Neutrophil (primary cell): ENCODE results near the gene OR6K2.

Experiments used
- H3K27ac ChIP-seq: fragments of 200-600 bp; sonication (generic); 2 replicates; pipeline ENCODE4 v1.5.1; 2016; ENCODE audit warnings: mild to moderate bottlenecking, moderate library complexity
- H3K27me3 ChIP-seq: fragments of 200-600 bp; sonication (generic); 2 replicates; pipeline ENCODE4 v1.6.0; 2016; ENCODE audit warnings: mild to moderate bottlenecking
- H3K36me3 ChIP-seq: fragments of 200-600 bp; sonication (generic); 2 replicates; pipeline ENCODE4 v1.5.1; 2017
- H3K4me1 ChIP-seq, 2 experiments: fragments of 200-600 bp in 1 of 2; sonication (generic) in 1 of 2; 1 replicate in 1 of 2; 2 replicates in 1 of 2; pipeline versions ENCODE4 v1.5.1 to v1.6.1; 2013 to 2016; ENCODE audit warnings: low read depth in 1 of 2, low read length in 1 of 2, mild to moderate bottlenecking in 1 of 2, moderate library complexity in 1 of 2; ENCODE audit not compliant: control insufficient read depth in 1 of 2, insufficient read depth in 1 of 2
- H3K4me3 ChIP-seq, 2 experiments: fragments of 200-600 bp in 1 of 2; sonication (generic) in 1 of 2; 1 replicate in 1 of 2; 2 replicates in 1 of 2; pipeline ENCODE4 v1.5.1; 2013 to 2016; ENCODE audit warnings: low read depth in 1 of 2, low read length in 1 of 2, mild to moderate bottlenecking in 1 of 2, moderate library complexity in 1 of 2
- H3K9me3 ChIP-seq: fragments of 200-600 bp; sonication (generic); 2 replicates; pipeline ENCODE4 v1.5.1; 2016
- TF ChIP-seq, protein P1 (sequence below): fragments of 200-600 bp; sonication (generic); IDR thresholded peaks from 2 replicates; pipeline ENCODE4 v1.5.1; 2016; ENCODE audit warnings: antibody characterized with exemption

OR6K2 gene

DNA sequence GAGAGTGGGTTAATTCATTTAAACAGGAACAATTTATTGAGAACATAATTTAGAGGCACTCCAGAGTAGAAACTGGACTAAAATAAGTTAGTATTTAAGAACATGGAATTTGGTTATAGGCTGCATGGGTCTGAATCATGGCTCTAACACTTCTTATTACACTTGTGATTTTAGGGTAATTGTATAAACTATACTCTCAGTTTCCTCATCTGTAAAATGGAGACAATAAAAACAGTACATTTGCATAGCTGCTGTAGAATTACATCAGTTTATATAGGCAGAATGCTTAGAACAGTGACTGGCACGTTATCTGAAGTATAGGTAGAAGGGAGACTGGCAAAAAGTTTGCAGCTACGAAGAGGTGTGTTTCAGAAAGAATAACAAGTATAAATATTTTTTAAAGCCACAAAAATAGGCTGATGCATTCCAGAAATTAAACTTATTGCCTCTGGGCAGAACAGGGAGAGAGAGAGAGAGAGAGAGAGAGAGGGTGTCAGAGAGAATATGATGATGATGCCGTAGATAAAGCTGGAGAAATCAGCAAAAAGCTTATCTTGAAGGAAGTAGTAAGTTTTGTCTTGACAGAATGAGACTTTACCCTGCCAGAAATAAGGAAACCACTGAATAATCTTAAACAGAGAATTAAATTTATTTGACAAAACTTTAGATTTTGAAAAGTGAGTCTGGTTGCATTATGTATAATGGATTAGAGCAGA lies 28.2 kb upstream of the OR6K2 start:
- no peaks in the 10 kb centered on the region for H3K4me1 ChIP-seq
- no peaks in the 10 kb centered on the region for H3K9me3 ChIP-seq
- H3K4me3 ChIP-seq, result no peak overlapping the region
- H3K27me3 ChIP-seq, result no peaks in the 10 kb centered on the region
- H3K27ac ChIP-seq, result no peak overlapping the region
- TF ChIP-seq, protein P1, sequence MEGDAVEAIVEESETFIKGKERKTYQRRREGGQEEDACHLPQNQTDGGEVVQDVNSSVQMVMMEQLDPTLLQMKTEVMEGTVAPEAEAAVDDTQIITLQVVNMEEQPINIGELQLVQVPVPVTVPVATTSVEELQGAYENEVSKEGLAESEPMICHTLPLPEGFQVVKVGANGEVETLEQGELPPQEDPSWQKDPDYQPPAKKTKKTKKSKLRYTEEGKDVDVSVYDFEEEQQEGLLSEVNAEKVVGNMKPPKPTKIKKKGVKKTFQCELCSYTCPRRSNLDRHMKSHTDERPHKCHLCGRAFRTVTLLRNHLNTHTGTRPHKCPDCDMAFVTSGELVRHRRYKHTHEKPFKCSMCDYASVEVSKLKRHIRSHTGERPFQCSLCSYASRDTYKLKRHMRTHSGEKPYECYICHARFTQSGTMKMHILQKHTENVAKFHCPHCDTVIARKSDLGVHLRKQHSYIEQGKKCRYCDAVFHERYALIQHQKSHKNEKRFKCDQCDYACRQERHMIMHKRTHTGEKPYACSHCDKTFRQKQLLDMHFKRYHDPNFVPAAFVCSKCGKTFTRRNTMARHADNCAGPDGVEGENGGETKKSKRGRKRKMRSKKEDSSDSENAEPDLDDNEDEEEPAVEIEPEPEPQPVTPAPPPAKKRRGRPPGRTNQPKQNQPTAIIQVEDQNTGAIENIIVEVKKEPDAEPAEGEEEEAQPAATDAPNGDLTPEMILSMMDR, result no peak
- no peaks in the 10 kb centered on the region for H3K36me3 ChIP-seq

DNA sequence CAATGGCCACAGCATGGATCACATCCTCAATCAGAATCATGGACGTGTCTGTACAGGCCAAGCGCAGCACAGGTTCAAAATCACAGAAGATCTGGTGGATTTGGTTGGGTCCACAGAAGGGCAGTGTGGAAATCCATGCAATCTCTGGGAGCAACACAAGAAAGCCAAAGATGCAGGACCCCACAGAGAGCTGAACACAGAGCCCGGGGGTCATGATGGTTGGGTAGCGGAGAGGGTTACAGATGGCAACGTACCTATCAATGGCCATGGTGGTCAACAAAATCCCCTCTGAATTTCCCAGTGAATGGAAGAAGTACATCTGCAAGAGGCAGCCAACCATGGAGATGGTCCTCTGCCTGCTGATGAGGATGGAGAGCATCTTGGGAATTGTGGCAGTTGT lies 24.0 kb upstream of the OR6K2 start:
- Histone ChIP-seq H3K4me1 (no peaks in the 10 kb centered on the region), H3K9me3 (no peaks in the 10 kb centered on the region), H3K27me3 (no peaks in the 10 kb centered on the region), H3K4me3 (no peak overlapping the region), H3K27ac (no peak overlapping the region), H3K36me3 (no peaks in the 10 kb centered on the region)
- TF ChIP-seq, protein P1, result no peak

DNA sequence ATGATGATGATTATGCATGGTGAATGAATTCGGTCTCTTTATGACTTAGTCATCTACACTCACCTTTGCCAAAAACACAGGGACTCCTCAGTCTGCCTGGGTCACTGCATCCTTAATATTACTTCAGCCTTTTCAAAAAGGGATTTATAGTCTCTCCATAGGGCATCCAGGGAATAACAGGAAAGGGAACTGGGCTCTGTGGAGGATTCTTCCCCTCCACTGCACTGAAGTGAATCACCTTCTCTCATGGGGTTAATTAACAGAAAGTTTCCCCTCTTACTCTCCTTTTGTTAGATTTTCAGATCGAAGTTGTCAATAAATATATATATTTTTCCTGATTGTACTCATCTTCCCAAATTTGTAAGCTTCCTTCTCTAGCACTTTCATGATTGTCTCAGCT lies 20.2 kb upstream of the OR6K2 start, which contains the start of gene OR6K3:
Gene OR6K3, minus strand, starts transcription at position 101 of the 400 bp plus-strand sequence. CDS start 2,605 bp downstream, outside the sequence.
- Histone ChIP-seq H3K9me3 (no peaks in the 10 kb centered on the region), H3K27ac (no peak within 1 kb of the TSS), H3K36me3 (no peaks in the 10 kb centered on the region), H3K4me3 (no peak within 1 kb of the TSS), H3K4me1 (no peaks in the 10 kb centered on the region), H3K27me3 (no peaks in the 10 kb centered on the region)
- TF ChIP-seq, protein P1, result no peak

DNA sequence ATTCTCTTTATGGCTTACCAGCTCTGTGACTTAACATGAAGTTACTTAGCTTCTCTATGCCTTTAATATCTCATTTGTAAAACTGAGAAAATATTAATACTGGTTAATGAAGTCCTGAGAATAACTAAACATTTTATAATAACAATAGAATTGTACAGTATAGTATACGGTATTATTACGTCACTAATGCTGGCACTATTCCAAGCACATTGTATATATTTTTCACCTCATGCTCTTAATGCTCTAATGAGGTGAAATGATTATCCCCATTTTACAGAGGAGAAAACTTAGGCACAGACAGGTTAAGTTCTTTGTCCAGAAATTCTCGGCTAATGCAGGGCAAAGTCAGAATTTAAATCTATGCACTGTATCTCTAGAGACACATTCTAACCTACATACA lies 19.2 kb upstream of the OR6K2 start:
- Histone ChIP-seq H3K4me1 (no peaks in the 10 kb centered on the region), H3K27me3 (no peaks in the 10 kb centered on the region), H3K9me3 (no peaks in the 10 kb centered on the region), H3K27ac (no peak overlapping the region), H3K36me3 (no peaks in the 10 kb centered on the region), H3K4me3 (no peak overlapping the region)
- TF ChIP-seq, protein P1, result no peak

DNA sequence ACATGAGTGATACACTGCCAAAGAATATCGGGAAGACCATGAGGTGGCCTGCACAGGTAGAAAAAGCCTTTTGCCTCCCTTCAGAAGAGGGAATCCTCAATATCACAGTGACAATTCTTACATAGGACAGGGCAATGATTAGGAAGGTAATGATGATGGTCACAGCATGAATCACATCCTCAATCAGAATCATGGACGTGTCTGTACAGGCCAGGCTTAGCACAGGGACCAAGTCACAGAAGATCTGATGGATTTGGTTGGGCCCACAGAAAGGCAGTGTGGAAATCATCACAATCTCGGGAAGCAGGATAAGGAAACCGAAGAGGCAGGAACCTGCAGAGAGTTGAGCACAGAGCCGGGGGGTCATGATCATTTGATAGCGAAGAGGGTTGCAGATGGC lies 16.9 kb upstream of the OR6K2 start:
- Histone ChIP-seq H3K36me3 (no peaks in the 10 kb centered on the region), H3K4me3 (no peak overlapping the region), H3K4me1 (no peaks in the 10 kb centered on the region), H3K27ac (no peak overlapping the region), H3K27me3 (no peaks in the 10 kb centered on the region), H3K9me3 (no peaks in the 10 kb centered on the region)
- TF ChIP-seq, protein P1, result no peak
